Measurements from ENCODE around the gene IPO11.

Gene IPO11

GRCh38 chr5:62649025-62649424 is 236.5 kb downstream of the IPO11 start:
- Histone ChIP-seq H4K20me1 (ENCODE audit: insufficient read depth, low read length) (no peaks in the 10 kb centered on the region), H2AFZ (ENCODE audit: low read length) (no peak overlapping the region), H3K9me2 (ENCODE audit: low read depth, low read length) (no peaks in the 10 kb centered on the region), H3K27me3 (ENCODE audit: insufficient read depth, low read length) (no peaks in the 10 kb centered on the region), H3K4me3 (ENCODE audit: low read depth, low read length, poor library complexity, severe bottlenecking) (no peak overlapping the region), H3K9ac (ENCODE audit: low read length) (no peak overlapping the region), H3K27ac (ENCODE audit: low read depth, low read length, poor library complexity, severe bottlenecking) (no peak overlapping the region), H3K4me2 (ENCODE audit: low read length) (no peak overlapping the region), H3K36me3 (ENCODE audit: insufficient read depth, low read length) (no peaks in the 10 kb centered on the region), H3K4me1 (ENCODE audit: insufficient read depth, low read length, severe bottlenecking) (no peaks in the 10 kb centered on the region), H3K79me2 (ENCODE audit: insufficient read depth, low read length) (no peaks in the 10 kb centered on the region), H3F3A (ENCODE audit: insufficient read depth, low read length) (no peaks in the 10 kb centered on the region), H3K9me3 (ENCODE audit: low read length) (no peaks in the 10 kb centered on the region)
- TF ChIP-seq, protein P1, sequence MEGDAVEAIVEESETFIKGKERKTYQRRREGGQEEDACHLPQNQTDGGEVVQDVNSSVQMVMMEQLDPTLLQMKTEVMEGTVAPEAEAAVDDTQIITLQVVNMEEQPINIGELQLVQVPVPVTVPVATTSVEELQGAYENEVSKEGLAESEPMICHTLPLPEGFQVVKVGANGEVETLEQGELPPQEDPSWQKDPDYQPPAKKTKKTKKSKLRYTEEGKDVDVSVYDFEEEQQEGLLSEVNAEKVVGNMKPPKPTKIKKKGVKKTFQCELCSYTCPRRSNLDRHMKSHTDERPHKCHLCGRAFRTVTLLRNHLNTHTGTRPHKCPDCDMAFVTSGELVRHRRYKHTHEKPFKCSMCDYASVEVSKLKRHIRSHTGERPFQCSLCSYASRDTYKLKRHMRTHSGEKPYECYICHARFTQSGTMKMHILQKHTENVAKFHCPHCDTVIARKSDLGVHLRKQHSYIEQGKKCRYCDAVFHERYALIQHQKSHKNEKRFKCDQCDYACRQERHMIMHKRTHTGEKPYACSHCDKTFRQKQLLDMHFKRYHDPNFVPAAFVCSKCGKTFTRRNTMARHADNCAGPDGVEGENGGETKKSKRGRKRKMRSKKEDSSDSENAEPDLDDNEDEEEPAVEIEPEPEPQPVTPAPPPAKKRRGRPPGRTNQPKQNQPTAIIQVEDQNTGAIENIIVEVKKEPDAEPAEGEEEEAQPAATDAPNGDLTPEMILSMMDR (IDR thresholded peaks at IDR 0.05; ENCODE audit: low read length) = no peak
- TF ChIP-seq EZH2 (IDR thresholded peaks at IDR 0.05; ENCODE audit: borderline replicate concordance, low read length) = no peak

- H3K27ac ChIP-seq (ENCODE audit: low read depth, low read length, poor library complexity, severe bottlenecking) = no peak overlapping the region
- H3K4me1 ChIP-seq (ENCODE audit: insufficient read depth, low read length, severe bottlenecking) = no peaks in the 10 kb centered on the region
- no peak overlapping the region for H3K9ac ChIP-seq (ENCODE audit: low read length)
- no peaks in the 10 kb centered on the region for H3K27me3 ChIP-seq (ENCODE audit: insufficient read depth, low read length)
- H3F3A ChIP-seq (ENCODE audit: insufficient read depth, low read length) = no peaks in the 10 kb centered on the region
- H4K20me1 ChIP-seq (ENCODE audit: insufficient read depth, low read length) = no peaks in the 10 kb centered on the region
- no peaks in the 10 kb centered on the region for H3K79me2 ChIP-seq (ENCODE audit: insufficient read depth, low read length)
- H2AFZ ChIP-seq (ENCODE audit: low read length) = no peak overlapping the region
- H3K9me2 ChIP-seq (ENCODE audit: low read depth, low read length) = no peaks in the 10 kb centered on the region
- no peak overlapping the region for H3K4me3 ChIP-seq (ENCODE audit: low read depth, low read length, poor library complexity, severe bottlenecking)
- TF ChIP-seq, protein P1 (IDR thresholded peaks at IDR 0.05; ENCODE audit: low read length) = no peak
- no peak for TF ChIP-seq EZH2 (IDR thresholded peaks at IDR 0.05; ENCODE audit: borderline replicate concordance, low read length)
- H3K4me2 ChIP-seq (ENCODE audit: low read length) = no peak overlapping the region
- H3K36me3 ChIP-seq (ENCODE audit: insufficient read depth, low read length) = no peaks in the 10 kb centered on the region
- no peaks in the 10 kb centered on the region for H3K9me3 ChIP-seq (ENCODE audit: low read length)
These were observed 237.0 kb downstream of the IPO11 start for GRCh38 chr5:62649476-62650113.

- H2AFZ ChIP-seq (ENCODE audit: low read length) = no peak overlapping the region
- no peaks in the 10 kb centered on the region for H3K4me1 ChIP-seq (ENCODE audit: insufficient read depth, low read length, severe bottlenecking)
- H3K27ac ChIP-seq (ENCODE audit: low read depth, low read length, poor library complexity, severe bottlenecking) = no peak overlapping the region
- no peaks in the 10 kb centered on the region for H3K9me2 ChIP-seq (ENCODE audit: low read depth, low read length)
- no peak overlapping the region for H3K9ac ChIP-seq (ENCODE audit: low read length)
- no peak overlapping the region for H3K4me3 ChIP-seq (ENCODE audit: low read depth, low read length, poor library complexity, severe bottlenecking)
- no peaks in the 10 kb centered on the region for H3F3A ChIP-seq (ENCODE audit: insufficient read depth, low read length)
- TF ChIP-seq EZH2 (IDR thresholded peaks at IDR 0.05; ENCODE audit: borderline replicate concordance, low read length) = no peak
- TF ChIP-seq, protein P1 (IDR thresholded peaks at IDR 0.05; ENCODE audit: low read length) = no peak
- no peaks in the 10 kb centered on the region for H3K9me3 ChIP-seq (ENCODE audit: low read length)
- no peaks in the 10 kb centered on the region for H3K79me2 ChIP-seq (ENCODE audit: insufficient read depth, low read length)
- H3K27me3 ChIP-seq (ENCODE audit: insufficient read depth, low read length) = no peaks in the 10 kb centered on the region
- H3K4me2 ChIP-seq (ENCODE audit: low read length) = no peak overlapping the region
- H4K20me1 ChIP-seq (ENCODE audit: insufficient read depth, low read length) = no peaks in the 10 kb centered on the region
- no peaks in the 10 kb centered on the region for H3K36me3 ChIP-seq (ENCODE audit: insufficient read depth, low read length)
These were observed 237.6 kb downstream of the IPO11 start for GRCh38 chr5:62650197-62650596.

Data from OCI-LY1 (cell line).